Esophagus squamous epithelium (tissue), 4 donors: Measurements from ENCODE around the gene CBLB.

Experiments used
- CTCF ChIP-seq, 6 experiments: fragments of 450-650 bp in 4 of 6; fragments of 200-600 bp in 2 of 6; sonication (generic) in 2 of 6; IDR thresholded peaks; one replicate each; pipeline ENCODE4 v1.5.1; 2016 to 2019; ENCODE audit warnings: antibody characterized with exemption in 6 of 6, mild to moderate bottlenecking in 4 of 6, moderate library complexity in 4 of 6
- POLR2A ChIP-seq, 4 donors: fragments of 450-650 bp; IDR thresholded peaks; one replicate each; pipeline ENCODE4 v1.6.1; 2017; ENCODE audit warnings: antibody characterized with exemption in 4 of 4, mild to moderate bottlenecking in 4 of 4, moderate library complexity in 3 of 4

- TF ChIP-seq CTCF (IDR thresholded peaks at IDR 0.05) (no peak), POLR2A (IDR thresholded peaks at IDR 0.05) (no peak)
Measured at GRCh38 chr3:105876780-105877327, 8.0 kb upstream of the CBLB start.
